ENCODE data around the gene GPR37.

DNA sequence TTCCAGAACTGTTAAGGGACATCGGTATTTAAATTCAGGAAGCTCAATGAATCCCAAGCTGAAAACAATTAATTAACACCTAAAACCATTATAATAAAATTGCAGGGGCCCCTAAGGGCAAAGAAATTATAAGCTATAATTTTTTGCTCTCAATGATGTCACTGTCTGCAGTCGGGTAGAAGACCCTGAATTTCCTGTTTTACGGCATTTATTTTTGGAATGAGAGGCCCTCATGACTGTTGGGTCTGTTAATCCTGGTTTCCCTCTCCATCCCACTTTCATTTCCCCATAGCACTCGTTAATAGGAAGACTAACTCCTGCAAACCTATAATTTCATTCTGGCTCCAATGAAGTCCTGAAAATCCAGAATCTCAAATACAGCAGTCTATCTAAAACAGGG is 25.8 kb upstream of the GPR37 start:
- TF ChIP-seq, protein P1, sequence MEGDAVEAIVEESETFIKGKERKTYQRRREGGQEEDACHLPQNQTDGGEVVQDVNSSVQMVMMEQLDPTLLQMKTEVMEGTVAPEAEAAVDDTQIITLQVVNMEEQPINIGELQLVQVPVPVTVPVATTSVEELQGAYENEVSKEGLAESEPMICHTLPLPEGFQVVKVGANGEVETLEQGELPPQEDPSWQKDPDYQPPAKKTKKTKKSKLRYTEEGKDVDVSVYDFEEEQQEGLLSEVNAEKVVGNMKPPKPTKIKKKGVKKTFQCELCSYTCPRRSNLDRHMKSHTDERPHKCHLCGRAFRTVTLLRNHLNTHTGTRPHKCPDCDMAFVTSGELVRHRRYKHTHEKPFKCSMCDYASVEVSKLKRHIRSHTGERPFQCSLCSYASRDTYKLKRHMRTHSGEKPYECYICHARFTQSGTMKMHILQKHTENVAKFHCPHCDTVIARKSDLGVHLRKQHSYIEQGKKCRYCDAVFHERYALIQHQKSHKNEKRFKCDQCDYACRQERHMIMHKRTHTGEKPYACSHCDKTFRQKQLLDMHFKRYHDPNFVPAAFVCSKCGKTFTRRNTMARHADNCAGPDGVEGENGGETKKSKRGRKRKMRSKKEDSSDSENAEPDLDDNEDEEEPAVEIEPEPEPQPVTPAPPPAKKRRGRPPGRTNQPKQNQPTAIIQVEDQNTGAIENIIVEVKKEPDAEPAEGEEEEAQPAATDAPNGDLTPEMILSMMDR (IDR thresholded peaks at IDR 0.05), result no peak
- TF ChIP-seq POLR2A (IDR thresholded peaks at IDR 0.05), result no peak

All from testis (tissue), 2 donors.